GM15510 (cell line): Measurements from ENCODE around the gene TMEM50B.
A peak's percentile ranks its signal among the peaks of the same experiment; 100 is the strongest.

ENCODE experiments used
- POLR2A ChIP-seq: IDR thresholded peaks from 3 replicates; pipeline ENCODE4 v1.6.1; 2011; ENCODE audit warnings: borderline replicate concordance; ENCODE audit not compliant: insufficient read length; ENCODE audit errors: extremely low read depth

TMEM50B gene

GRCh38 chr21:33414926-33415325 lies 64.8 kb downstream of the TMEM50B start:
- no peak for TF ChIP-seq POLR2A

DNA sequence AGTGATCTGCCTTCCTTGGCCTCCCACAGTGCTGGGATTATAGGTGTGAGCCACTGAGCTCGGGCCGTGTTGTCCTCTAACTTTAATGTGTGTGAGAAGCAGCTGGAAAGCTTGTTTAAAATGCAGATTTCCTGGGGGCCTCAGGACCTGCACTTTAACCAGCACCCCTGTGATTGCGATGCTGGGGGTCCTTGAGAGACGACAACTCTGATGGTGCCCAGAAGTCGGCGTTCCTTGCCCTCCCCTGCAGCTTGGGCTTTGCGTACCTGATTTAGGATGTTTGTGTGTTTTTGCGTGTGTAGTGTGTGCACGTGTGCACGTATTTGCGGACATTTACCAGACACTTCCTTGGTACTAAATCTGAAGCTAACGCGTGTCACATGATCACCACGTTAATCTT lies 65.7 kb downstream of the TMEM50B start:
- no peak for TF ChIP-seq POLR2A

GRCh38 chr21:33412832-33413519 lies 66.8 kb downstream of the TMEM50B start:
- TF ChIP-seq POLR2A = no peak

DNA sequence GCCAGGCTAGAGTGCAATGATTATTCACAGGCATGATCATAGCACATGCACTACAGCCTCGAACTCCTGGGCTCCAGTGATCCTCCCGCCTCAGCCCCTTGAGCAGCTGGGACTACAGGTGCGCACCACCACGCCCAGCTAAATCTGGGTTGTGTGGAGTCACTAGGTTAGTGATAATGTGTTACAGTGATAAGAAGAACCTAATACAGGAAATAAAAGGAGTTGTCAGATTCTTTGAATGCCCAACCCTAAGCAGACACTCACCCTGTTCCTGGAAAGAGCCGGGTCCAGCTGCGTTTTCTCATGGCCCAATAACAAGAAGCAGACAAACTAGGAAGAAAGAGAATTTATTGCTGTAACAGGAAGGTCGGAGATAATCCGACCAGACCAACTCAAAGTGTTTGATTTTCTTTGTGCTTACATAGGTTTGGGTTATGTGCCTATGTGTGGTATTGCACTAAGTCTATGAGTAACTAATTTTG lies 67.8 kb downstream of the TMEM50B start:
- TF ChIP-seq POLR2A = no peak

- no peak for TF ChIP-seq POLR2A
Measured at GRCh38 chr21:33406493-33406892, 73.3 kb downstream of the TMEM50B start.

- no peak for TF ChIP-seq POLR2A
Measured at GRCh38 chr21:33403786-33404585, 75.8 kb downstream of the TMEM50B start.

- TF ChIP-seq POLR2A = peak; percentile 58
Measured at GRCh38 chr21:33403128-33403785, 76.5 kb downstream of the TMEM50B start, which contains the start of gene IFNGR2. Gene IFNGR2, plus strand, starts transcription at chr21:33403413. Its CDS starts 131 bp downstream, at chr21:33403544.

GRCh38 chr21:33402001-33402979 lies 77.5 kb downstream of the TMEM50B start:
- no peak for TF ChIP-seq POLR2A

- TF ChIP-seq POLR2A = no peak
Measured at GRCh38 chr21:33401630-33401992, 78.2 kb downstream of the TMEM50B start.
